Aorta (tissue), 5 donors: ENCODE measurements around the gene SHISAL1. TPM values are rescaled to one million over a fixed set of nuclear protein-coding genes. Genes with fewer than 3 reads are reported as not detected.

Experiments used
- ATAC-seq: fragments of 200-7000 bp; cut with Tn5 transposase; one replicate; pipeline ENCODE4 v1.9.1; 2022; ENCODE audit warnings: moderate library complexity; ENCODE audit not compliant: low FRiP score
- DNase-seq, 2 donors: peaks; one replicate each; pipeline ENCODE4 v3.0.0-alpha.2; 2020
- H3K27ac ChIP-seq, 2 donors: one replicate each; pipeline ENCODE4 v1.5.1; 2013; ENCODE audit warnings: low read length in 2 of 2, mild to moderate bottlenecking in 2 of 2, moderate library complexity in 2 of 2, control low read depth in 1 of 2, inconsistent platforms in 1 of 2, low read depth in 1 of 2
- H3K27me3 ChIP-seq, 2 donors: one replicate each; pipeline ENCODE4 v1.6.1; 2013; ENCODE audit warnings: control low read depth in 1 of 2, low read length in 1 of 2, mild to moderate bottlenecking in 1 of 2, moderate library complexity in 1 of 2; ENCODE audit not compliant: insufficient read depth in 2 of 2, control insufficient read depth in 1 of 2
- H3K36me3 ChIP-seq, 2 donors: one replicate each; pipeline ENCODE4 v1.6.1; 2013; ENCODE audit warnings: control low read depth in 1 of 2, low read length in 1 of 2, mild to moderate bottlenecking in 1 of 2; ENCODE audit not compliant: insufficient read depth in 2 of 2, control insufficient read depth in 1 of 2
- H3K4me1 ChIP-seq, 2 donors: one replicate each; pipeline ENCODE4 v1.6.1; 2013; ENCODE audit warnings: low read length in 2 of 2, control low read depth in 1 of 2, mild to moderate bottlenecking in 1 of 2, moderate library complexity in 1 of 2; ENCODE audit not compliant: insufficient read depth in 2 of 2, control insufficient read depth in 1 of 2
- H3K4me3 ChIP-seq, 2 donors: one replicate each; pipeline ENCODE4 v1.5.1; 2013; ENCODE audit warnings: low read length in 2 of 2, control low read depth in 1 of 2, mild to moderate bottlenecking in 1 of 2
- H3K9me3 ChIP-seq: one replicate; pipeline ENCODE4 v1.6.1; 2013; ENCODE audit warnings: mild to moderate bottlenecking, low read length; ENCODE audit not compliant: control insufficient read depth
- WGBS, 2 donors: extraction: QIAGEN DNeasy Blood & Tissue Kit; methylation state at CpG; one replicate each; pipeline ENCODE4 v1.1.7; 2013; 5-methylcytosine and 5-hydroxymethylcytosine counted together
- intact Hi-C, 2 donors: fragments of 100-400 bp; cut with DNase I; formaldehyde crosslinking; loops; one replicate each; pipeline versions ENCODE4 v1.14.2 to v1.15.0; 2022
- polyA plus RNA-seq, 2 donors: library from polyadenylated mRNA; stranded (reverse); fragments of 200-250 nt; gene quantifications; one replicate each; pipeline ENCODE4 v1.2.3, GENCODE V29; 2013
- total RNA-seq, 2 donors: library from RNA; stranded (reverse); fragmentation: NEBNext Ultra II Directional; extraction: Animal tissue kit (Norgen Biotek cat#: 25700); gene quantifications; one replicate each; pipeline ENCODE4 v1.2.1, GENCODE V29; 2021
- donor health status: healthy with polysubstance abuse.
- donor health status: Bipolar disorder and iron deficiency.
- donor health status: DM: no; HTN: no; CAD: no.
- donor health status: DM: no; HTN: no; CAD: no.
- donor health status: DM: yes; HTN: yes; CAD: no.

Gene SHISAL1
- total and polyA plus RNA-seq, 4 donors = 0.25 to 3.5 (median 1.7) TPM

DNA sequence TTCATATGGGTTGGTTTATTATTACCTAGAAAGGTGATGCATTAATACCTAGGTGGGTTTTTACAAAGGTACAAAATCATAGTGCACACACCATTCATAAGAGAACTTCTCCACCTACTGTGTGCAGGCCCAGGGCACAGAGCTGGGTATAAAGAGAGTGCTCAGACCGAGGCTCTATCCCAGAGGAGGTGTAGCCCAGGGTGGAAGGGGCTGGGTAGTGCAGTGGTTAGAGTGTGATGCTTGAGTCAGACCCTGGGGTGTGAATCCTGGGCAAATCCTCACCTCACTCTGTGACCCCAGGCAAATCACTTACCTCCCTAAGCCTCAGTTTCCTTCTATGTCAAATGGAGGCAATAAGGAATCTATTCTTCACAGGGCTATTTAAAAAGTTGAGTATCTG lies 99.8 kb downstream of the SHISAL1 start:
- no peaks in the 10 kb centered on the region for H3K36me3 ChIP-seq
- intact Hi-C loops = loop anchor here in 1 of 2 donors (10.0 kb wide), 2 partner anchors 112 to 152 kb away; no protein-coding TSS in a partner anchor
- DNase-seq = no peak
- H3K27ac ChIP-seq = no peak overlapping the region
- ATAC-seq = no peak
- 100% methylated on average over 1 of the region's 1 CpG for WGBS, 2 donors
- H3K4me3 ChIP-seq = no peak overlapping the region
- H3K27me3 ChIP-seq = no peaks in the 10 kb centered on the region
- no peaks in the 10 kb centered on the region for H3K9me3 ChIP-seq
- H3K4me1 ChIP-seq = no peaks in the 10 kb centered on the region

DNA sequence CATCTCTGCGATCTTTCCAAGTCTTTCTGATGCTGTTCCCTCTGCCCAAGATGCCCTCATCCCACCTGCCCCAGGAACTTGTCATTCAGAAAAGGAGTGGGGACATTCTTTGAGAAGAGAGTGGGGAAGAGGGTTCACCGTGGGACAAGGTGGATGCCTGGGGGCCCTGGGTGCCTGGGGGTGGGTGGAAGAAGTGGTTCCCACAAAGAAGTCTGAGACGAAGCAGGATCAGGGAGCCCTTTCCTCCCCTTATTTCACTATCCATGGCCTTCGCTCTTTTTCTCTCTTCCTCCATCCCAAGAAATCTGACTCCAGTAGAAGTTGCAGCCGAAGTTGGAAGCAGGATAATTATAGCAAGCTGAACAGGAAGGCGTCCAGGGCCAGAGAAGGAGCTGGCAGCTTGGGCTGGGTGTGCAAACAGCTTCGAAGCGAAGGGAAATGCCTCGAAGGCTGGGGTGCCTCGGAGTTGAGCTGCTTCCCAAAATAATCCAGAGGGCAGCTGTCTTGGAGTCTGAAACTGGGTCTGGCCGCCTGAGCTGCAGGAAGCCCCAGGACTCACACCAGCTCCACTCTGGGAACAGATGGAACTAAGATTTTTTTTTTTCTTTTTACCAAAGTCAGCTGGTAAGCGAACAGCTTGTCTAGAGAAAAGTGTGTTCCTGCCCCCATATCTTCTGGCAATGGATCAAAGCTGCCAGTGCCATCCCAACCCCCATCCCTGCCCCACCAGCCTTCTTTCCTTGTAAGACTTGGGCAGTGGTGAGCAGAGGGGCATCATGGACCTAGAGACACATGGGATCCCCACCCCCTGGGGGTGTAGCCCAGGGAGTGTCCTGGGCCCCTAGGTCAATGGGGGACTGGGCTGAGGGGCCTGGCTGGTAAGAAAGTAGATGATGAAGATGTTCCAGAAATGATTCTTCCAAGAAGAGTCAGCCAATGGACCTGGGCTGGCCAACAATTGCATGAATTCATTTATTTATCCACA lies 100.5 kb downstream of the SHISAL1 start:
- Histone ChIP-seq H3K9me3 (no peaks in the 10 kb centered on the region), H3K4me1 (no peaks in the 10 kb centered on the region), H3K4me3 (no peak overlapping the region), H3K27me3 (no peaks in the 10 kb centered on the region), H3K27ac (peak overlapping the region; percentile 11 to 53), H3K36me3 (no peaks in the 10 kb centered on the region)
- DNase-seq (peak in 1 of 2 donors; percentile 84), ATAC-seq (peak; percentile 63)
- 8 to 9% methylated on average over 12 of the region's 12 CpGs for whole genome bisulfite sequencing, 2 donors
- intact Hi-C loops = loop anchor here in 1 of 2 donors (10.0 kb wide), 2 partner anchors 113 to 153 kb away; no protein-coding TSS in a partner anchor

DNA sequence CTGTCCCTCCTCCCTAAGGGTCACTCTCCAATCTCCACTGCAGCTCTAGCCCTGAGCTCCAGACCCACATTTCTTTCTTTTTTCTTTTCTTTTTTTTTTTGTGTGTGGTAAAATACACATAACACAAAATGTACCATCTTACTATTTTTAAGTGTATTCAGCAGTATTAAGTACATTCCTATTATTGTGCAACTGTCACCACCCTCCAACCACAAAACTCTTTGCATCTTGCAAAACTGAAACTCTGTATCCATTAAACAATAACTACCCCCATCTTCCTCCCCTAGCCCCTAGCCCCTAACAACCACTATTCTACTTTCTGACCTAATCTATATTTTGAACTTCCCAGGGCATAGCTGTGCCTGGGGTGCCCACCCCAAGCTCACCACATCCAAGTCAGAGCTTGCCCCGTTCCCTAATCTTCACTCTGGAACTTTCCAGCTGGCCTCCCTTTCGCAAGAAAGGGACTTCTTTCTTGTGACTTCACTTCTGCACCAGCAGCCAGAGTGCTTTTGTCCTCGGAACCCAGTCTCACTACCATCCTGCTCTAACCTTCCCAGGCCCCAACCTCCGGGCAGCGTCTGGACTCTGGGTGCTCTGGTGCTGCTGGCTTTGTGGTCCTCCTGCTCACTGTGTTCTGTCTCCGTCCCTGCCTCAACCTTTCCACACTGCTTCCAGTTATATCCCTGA lies 101.3 kb downstream of the SHISAL1 start:
- no peak for ATAC-seq
- H3K4me1 ChIP-seq = no peaks in the 10 kb centered on the region
- H3K9me3 ChIP-seq = no peaks in the 10 kb centered on the region
- peak overlapping the region; percentile 11 to 53 for H3K27ac ChIP-seq
- WGBS, 2 donors = 6 to 7% methylated on average over 6 of the region's 6 CpGs
- no peak overlapping the region for H3K4me3 ChIP-seq
- intact Hi-C loops = loop anchor here in 1 of 2 donors (10.0 kb wide), 2 partner anchors 113 to 153 kb away; no protein-coding TSS in a partner anchor
- H3K27me3 ChIP-seq = no peaks in the 10 kb centered on the region
- H3K36me3 ChIP-seq = no peaks in the 10 kb centered on the region
- DNase-seq = no peak

- no peak overlapping the region for H3K27ac ChIP-seq
- H3K27me3 ChIP-seq = no peaks in the 10 kb centered on the region
- ATAC-seq = no peak
- H3K9me3 ChIP-seq = no peaks in the 10 kb centered on the region
- H3K4me3 ChIP-seq = no peak overlapping the region
- WGBS, 2 donors = 75 to 79% methylated on average over 4 of the region's 4 CpGs
- no peaks in the 10 kb centered on the region for H3K36me3 ChIP-seq
- intact Hi-C loops = loop anchor here in 1 of 2 donors (10.0 kb wide), 2 partner anchors 114 to 154 kb away; no protein-coding TSS in a partner anchor
- no peaks in the 10 kb centered on the region for H3K4me1 ChIP-seq
- DNase-seq = no peak
Measured at GRCh38 chr22:44210722-44211121, 102.0 kb downstream of the SHISAL1 start.

DNA sequence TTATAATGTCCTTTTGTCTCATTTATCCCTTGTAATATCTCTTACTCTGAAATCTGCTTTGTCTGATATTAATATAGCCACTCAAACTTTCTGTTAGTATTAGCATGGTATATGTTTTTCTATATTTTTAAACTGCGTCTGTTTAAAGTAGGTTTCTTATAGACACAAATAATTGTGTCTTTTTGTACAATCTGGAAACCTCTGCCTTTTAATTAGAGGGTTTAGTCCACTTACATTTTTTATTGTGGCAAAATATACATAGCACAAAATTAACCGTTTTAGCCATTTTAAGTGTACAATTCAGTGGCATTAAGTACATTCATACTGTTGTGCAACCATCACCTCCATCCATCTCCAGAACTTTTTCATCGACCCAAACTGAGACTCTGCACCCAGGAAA lies 103.4 kb downstream of the SHISAL1 start:
- DNase-seq (no peak), ATAC-seq (no peak)
- Histone ChIP-seq H3K4me3 (no peak overlapping the region), H3K27me3 (no peaks in the 10 kb centered on the region), H3K4me1 (no peaks in the 10 kb centered on the region), H3K9me3 (no peaks in the 10 kb centered on the region), H3K36me3 (no peaks in the 10 kb centered on the region), H3K27ac (no peak overlapping the region)
- intact Hi-C loops = no loop called here
- WGBS, 2 donors = 93 to 95% methylated on average over 3 of the region's 3 CpGs

- no peaks in the 10 kb centered on the region for H3K27me3 ChIP-seq
- intact Hi-C loops = no loop called here
- H3K4me1 ChIP-seq = no peaks in the 10 kb centered on the region
- DNase-seq (no peak), ATAC-seq (no peak)
- no peak overlapping the region for H3K4me3 ChIP-seq
- no peaks in the 10 kb centered on the region for H3K9me3 ChIP-seq
- no peaks in the 10 kb centered on the region for H3K36me3 ChIP-seq
- H3K27ac ChIP-seq = no peak overlapping the region
- 97 to 98% methylated on average over 4 of the region's 4 CpGs for WGBS, 2 donors
Measured at GRCh38 chr22:44207981-44208317, 104.8 kb downstream of the SHISAL1 start.

DNA sequence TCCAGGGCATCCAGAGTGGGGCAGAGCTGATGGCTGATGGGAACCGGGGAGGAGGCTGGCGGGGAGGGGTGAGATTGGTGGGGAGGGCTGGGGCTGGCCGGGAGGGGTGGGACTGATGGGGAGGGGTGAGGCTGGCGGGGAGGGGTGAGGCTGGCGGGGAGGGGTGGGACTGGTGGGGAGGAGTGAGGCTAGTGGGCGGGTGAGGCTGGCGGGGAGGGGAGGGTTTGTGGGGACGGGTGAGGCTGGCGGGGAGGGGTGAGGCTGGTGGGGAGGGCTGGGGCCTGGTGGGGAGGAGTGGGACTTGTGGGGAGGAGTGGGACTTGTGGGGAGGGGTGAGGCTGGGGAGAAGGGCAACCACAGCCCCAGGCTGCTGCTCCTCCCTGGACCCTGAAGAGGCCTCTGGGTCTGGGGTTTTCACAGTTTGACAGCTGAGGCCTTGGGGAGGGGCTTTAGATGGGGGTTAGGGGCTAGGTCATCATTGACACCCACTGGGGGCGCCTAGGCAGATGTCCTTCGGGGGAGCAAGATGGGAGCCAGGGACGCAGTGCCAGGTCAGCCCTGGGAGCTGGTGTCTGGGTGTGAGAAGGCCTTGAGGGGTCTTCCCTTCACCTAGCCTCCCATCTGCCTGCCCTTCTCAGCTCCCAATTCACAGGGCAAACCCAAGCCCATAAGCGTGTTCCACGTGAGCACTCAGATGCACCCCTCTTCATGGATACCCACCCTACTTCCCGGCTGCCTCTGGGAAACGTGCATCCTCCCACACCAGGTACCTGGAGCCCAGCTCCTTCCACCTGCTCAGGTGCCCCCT lies 105.4 kb downstream of the SHISAL1 start:
- intact Hi-C loops = no loop called here
- H3K4me3 ChIP-seq = no peak overlapping the region
- no peak for DNase-seq
- H3K27ac ChIP-seq = no peak overlapping the region
- H3K27me3 ChIP-seq = no peaks in the 10 kb centered on the region
- H3K4me1 ChIP-seq = no peaks in the 10 kb centered on the region
- no peak for ATAC-seq
- no peaks in the 10 kb centered on the region for H3K9me3 ChIP-seq
- no peaks in the 10 kb centered on the region for H3K36me3 ChIP-seq
- 92 to 98% methylated on average over 10 to 16 of the region's 16 CpGs for WGBS, 2 donors

DNA sequence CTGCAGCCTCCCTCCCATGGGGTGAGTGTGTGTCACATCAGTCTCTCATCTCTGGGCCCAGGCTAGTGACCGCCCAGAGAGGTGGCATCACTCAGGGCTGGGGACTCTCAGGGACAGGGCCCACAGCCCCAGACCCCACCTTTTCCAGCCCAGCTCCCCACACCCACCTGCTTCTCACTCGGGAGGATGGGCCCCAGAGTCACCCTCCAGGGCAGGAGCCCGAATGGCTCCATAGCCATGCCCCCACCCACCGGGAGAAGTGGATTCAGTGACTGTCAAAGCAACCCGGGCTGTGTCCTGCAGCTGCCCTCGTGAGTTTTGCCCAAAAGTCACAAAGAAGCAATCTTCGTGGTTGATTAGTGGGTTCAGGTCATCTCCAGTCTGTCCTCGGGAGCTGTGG lies 106.1 kb downstream of the SHISAL1 start:
- ATAC-seq = no peak
- H3K36me3 ChIP-seq = no peaks in the 10 kb centered on the region
- intact Hi-C loops = no loop called here
- H3K4me1 ChIP-seq = no peaks in the 10 kb centered on the region
- no peak overlapping the region for H3K4me3 ChIP-seq
- no peaks in the 10 kb centered on the region for H3K27me3 ChIP-seq
- no peak overlapping the region for H3K27ac ChIP-seq
- WGBS, 2 donors = 94 to 98% methylated on average over 8 of the region's 8 CpGs
- H3K9me3 ChIP-seq = no peaks in the 10 kb centered on the region
- DNase-seq = no peak
